Renal cortical epithelial cell (primary cell): ENCODE measurements around the gene CNIH2. TPM values are rescaled to one million over a fixed set of nuclear protein-coding genes. Genes with fewer than 3 reads are reported as not detected.

Source experiments
- DNase-seq: peaks from one replicate; pipeline ENCODE4 v3.0.0-alpha.2; 2011; ENCODE audit warnings: low read depth
- total RNA-seq: library from RNA; depleted of rRNA; stranded (reverse); fragments of >200 nt; gene quantifications from 2 replicates; pipeline ENCODE4 v1.2.3, GENCODE V29; 2014

CNIH2 gene
- total RNA-seq, 1 donor from 2014 or later, result 0.15 TPM

DNA sequence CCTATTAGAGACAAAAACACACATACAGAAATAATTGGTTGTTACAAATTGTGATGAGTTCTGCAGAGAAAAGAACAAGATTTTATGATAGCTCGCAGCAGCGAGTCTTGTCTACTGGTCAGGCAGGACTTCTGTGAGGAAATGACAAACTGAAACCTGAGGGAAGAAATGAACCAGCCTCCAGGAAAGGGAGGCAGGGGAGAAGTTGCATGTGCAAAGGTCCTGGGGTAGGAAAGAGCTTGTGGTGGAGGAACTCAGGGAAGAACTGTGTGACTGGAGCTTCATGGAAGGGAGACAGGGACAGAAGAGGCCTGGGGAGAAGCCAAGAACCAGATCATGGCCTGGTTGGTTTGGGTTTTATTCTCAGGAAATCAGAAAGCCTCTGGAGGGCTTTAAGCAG, 18.8 kb upstream of the CNIH2 start:
- no peak for DNase-seq

DNA sequence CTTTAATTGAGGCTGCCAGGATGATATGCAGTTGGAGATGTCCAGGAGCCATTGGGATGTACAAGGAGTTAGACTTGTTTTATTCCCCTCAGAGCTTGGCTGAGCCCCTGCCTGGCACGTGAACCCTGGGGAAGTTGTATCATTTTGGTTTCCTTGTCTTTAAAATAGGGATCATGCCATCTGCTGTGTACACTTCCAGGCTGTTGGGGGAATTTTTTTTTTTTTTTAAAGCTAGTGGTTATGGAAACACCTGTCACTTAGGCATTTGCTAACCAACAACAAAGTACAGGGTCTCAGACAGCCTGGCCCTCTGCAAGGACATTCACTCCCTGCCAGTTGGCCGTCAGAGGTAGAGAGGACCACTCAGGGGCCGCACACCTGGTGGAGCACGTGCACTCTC, 18.0 kb upstream of the CNIH2 start:
- DNase-seq, result no peak

DNA sequence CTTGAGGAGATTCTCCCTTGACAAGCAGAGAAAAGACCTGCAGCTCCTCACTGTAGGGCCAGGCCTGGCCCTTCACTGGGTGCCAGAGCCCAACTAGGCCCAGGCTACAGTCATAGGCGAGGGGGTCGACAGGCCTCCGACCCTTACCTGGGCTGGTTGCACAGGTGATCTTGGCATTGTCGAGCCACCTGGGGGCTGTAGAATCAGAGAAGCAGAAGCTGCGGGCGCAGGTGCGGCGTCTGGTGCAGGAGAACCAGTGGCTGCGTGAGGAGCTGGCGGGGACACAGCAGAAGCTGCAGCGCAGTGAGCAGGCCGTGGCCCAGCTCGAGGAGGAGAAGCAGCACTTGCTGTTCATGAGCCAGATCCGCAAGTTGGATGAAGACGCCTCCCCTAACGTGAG, 16.4 kb upstream of the CNIH2 start:
- no peak for DNase-seq

- no peak for DNase-seq
Observed at GRCh38 chr11:66262191-66262590, 15.8 kb upstream of the CNIH2 start.

DNA sequence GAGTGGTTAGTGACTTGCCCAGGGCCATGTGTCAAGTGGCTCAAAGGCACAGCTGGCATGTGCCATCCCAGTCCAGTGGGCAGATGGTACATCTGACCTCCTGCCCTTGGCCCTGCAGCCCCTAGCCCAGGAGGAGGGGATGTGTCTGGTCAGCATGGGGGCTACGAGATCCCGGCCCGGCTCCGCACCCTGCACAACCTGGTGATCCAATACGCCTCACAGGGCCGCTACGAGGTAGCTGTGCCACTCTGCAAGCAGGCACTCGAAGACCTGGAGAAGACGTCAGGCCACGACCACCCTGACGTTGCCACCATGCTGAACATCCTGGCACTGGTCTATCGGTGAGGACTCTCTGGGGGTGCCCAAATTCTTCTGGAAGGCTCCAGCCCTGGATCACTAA, 15.3 kb upstream of the CNIH2 start:
- no peak for DNase-seq

DNA sequence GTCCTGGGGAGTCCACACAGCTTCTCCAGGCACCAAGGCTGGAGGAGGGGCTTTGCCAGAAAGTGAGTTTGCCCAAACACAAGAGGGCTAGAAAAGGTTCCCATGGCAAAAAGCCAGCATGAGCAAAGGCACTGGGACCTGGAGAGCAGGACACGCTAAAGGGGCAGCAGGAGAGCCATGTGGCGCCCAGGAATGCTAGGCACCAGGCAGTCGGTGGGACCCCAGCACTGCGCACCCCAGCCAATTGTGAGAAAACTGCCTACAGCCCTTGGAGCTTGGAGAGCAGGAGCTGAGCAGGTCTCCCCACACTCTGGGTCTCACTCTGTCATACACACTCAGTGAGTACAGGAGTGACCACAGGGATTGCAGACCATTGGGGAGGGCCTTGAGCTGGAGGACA, 14.7 kb upstream of the CNIH2 start:
- no peak for DNase-seq

DNA sequence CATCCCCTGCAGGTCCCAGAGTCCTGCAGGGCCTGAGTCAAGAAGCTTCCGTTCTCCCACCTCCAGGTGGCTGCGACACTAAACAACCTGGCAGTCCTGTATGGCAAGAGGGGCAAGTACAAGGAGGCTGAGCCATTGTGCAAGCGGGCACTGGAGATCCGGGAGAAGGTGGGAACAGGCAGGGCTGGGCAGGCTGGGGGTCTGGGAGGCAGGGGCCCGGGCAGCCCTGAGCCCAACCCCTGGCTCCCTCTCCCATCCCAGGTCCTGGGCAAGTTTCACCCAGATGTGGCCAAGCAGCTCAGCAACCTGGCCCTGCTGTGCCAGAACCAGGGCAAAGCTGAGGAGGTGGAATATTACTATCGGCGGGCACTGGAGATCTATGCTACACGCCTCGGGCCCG, 14.2 kb upstream of the CNIH2 start:
- DNase-seq, result no peak

DNA sequence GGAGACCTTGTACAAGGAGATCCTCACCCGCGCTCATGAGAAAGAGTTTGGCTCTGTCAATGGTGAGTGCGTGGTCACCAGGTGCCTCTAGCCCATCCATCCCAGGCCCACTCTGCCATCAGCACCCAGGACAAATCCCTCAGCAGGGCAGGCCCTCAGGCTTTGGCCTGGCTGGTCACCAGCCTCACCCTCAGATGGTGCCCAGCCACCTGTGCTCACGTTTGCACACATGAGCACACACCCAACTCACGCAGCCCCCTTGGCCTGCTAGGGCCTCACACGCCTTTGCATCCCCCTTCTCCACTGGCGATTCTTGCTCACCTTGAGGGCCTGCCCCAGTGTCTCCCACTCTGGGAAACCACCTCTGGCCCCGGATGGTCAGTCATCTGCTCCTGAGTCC, 13.6 kb upstream of the CNIH2 start:
- DNase-seq, result no peak

- no peak for DNase-seq
Observed at GRCh38 chr11:66264914-66265313, 13.1 kb upstream of the CNIH2 start.

GRCh38 chr11:66265531-66266377, 12.2 kb upstream of the CNIH2 start:
- DNase-seq, result no peak

DNA sequence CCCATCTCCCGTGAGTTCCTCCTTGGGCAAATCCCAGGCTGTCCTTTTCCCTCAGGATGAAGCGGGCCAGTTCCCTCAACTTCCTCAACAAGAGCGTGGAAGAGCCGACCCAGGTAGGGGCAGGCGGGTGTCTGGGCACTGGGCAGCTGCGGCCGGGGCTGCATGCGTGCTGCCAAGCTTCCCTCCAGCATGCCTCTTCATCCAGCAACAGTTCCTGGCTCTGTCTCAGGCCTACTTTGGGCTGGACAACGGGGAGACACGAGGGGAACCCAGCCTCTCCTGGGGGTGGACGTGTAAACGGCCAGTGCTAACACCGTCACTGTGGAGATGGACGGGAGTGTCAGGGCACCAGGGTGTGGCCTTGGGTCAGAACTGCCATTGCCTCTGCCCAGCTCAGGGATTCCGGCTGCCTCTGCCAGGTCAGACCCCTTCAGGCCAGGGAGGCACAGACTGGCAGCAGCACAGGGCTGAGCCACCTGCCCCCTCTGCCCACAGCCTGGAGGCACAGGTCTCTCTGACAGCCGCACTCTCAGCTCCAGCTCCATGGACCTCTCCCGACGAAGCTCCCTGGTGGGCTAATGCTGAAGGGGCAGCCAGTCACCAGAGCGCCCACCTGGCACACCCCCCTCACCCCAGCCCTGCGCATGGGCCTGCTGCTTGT, 11.5 kb upstream of the CNIH2 start:
- no peak for DNase-seq

DNA sequence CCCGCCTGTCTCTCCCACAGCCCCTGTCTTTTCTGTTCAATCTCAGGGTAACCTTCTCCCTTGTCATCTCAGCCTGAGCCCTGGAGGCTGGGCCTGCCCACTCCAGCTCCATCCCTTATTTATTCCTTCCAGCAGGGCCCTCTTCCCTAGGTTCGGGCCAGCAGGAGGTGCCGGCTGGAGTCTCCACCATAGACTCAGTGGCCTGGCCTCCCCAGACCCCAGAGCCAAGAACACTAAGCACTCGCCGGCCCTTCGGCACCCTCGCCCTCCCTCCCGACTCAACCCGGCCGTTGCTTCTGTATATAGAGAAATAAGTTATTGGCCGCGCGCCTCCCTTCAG, 11.0 kb upstream of the CNIH2 start:
- no peak for DNase-seq

DNA sequence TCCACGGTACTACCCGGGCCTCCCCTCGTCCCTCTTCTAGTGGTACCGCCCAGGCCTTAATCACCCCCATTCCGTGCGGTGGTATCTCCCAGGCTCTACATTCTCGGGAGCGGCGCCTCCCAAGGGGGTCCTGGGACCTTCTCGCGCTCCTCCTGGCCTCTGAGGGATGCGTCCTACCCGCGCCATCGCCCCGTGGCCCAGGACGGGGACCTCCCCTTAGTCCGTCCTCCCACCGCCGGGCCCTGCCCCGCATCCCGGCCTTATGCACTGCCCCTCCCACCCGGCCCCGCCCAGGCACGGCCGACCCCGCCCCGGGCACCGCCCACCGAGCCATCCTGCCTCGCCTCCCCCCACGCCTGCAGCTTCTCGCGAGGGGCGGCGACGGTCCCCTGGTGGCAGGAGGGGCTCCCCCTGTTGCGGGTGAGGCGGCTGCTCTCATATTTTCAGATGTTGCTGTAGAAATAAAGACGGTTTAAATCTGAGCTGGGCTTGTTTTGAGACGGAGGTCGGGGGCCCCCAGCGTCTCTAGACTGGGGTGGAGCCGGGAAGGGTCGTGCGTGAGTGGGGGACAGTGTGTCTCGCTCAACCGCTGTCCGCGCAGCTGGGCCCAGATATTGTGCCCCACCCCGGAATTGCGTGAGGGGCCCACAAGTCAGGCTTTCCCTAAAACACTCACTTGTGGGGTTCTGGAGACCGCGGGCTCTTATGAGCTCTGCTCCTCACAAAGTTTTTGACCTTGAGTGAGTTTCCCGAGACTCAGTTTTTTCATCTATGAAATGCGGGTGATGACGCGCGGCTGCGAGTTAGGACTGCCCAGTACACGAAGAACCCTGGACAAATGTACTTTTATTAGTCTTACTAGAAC, 10.4 kb upstream of the CNIH2 start:
- DNase-seq, result peak; percentile 40

DNA sequence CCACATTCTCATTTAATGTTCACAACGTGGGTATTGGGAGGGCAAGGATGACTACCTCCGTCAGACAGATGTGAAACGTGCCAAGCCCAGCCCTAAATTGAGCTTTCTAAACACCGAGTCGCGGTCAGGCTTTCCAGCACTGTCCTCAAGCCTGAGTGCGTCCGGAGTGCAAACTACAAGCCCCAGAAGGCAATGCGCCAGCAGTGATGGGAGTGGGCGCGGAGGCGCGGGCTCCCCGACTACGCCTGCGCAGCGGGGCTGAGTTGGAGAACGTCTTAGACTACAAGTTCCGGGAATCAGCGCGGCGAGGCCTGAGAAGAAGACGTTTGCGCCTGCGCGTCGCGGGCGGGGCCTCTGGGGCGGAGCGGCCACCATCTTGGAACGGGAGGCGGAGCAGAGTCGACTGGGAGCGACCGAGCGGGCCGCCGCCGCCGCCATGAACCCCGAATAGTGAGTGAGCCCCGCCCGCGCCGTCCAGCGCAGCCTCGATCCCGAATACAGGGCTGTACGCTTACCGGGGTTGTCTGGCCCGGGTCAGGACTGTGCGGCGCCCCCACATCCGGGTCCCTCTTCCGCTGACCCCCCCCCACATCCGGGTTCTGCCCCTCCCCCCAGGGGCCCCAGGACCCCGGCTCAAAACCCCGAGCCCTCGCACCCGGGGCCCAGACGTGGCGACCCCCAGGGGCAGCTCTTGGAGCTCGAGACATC, 9.6 kb upstream of the CNIH2 start, which contains the start of gene RAB1B:
TSS of gene RAB1B (plus strand) at position 396 of the 708 bp plus-strand sequence. CDS start at position 437, 41 bp downstream.
- DNase-seq, result peak; percentile 97

- no peak for DNase-seq
Observed at GRCh38 chr11:66268952-66269905, 8.7 kb upstream of the CNIH2 start.

- no peak for DNase-seq
Observed at GRCh38 chr11:66271816-66272215, 6.2 kb upstream of the CNIH2 start.

DNA sequence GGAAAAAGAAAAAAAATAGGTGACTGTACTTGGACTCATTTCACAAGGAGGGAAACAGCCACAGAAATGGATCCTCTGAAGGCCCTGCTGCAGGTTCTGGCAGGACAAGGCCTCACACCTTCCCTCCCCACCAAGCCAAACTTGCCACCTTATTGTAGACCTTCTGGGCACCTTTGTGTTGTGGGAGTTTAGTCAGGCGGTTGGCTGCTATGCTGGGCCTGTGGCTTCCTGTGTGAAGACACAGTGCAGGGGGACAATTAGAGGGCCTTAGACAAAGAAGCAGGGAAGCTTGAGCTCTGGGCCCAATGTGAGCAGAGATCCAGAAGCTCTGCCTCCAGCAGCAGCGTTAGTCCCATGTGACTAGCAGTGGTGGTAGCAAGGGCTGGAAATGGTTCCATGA, 5.4 kb upstream of the CNIH2 start:
- DNase-seq, result no peak

GRCh38 chr11:66274219-66274618, 3.8 kb upstream of the CNIH2 start:
- no peak for DNase-seq

GRCh38 chr11:66275396-66275795, 2.6 kb upstream of the CNIH2 start:
- DNase-seq, result no peak

GRCh38 chr11:66275984-66276612, 1.9 kb upstream of the CNIH2 start:
- DNase-seq, result no peak
